Skeletal muscle satellite cell (primary cell): ENCODE results near the gene MYH10.

Source experiments
- H3K27me3 ChIP-seq: 2 replicates; pipeline ENCODE4 v1.7.0; 2013; ENCODE audit warnings: low read length; ENCODE audit not compliant: control insufficient read depth, insufficient read depth
- H3K36me3 ChIP-seq: 2 replicates; pipeline ENCODE4 v1.7.0; 2013; ENCODE audit warnings: mild to moderate bottlenecking, control low read depth, low read length; ENCODE audit not compliant: insufficient read depth
- H3K4me1 ChIP-seq: 2 replicates; pipeline ENCODE4 v1.7.0; 2013; ENCODE audit warnings: low read length; ENCODE audit not compliant: control insufficient read depth, insufficient read depth
- H3K4me2 ChIP-seq: 2 replicates; pipeline ENCODE4 v1.7.0; 2013; ENCODE audit warnings: mild to moderate bottlenecking, low read length
- H3K4me3 ChIP-seq: 2 replicates; pipeline ENCODE4 v1.7.0; 2013; ENCODE audit warnings: low read length
- H3K9ac ChIP-seq: 2 replicates; pipeline ENCODE4 v1.7.0; 2013; ENCODE audit warnings: mild to moderate bottlenecking, low read depth, low read length, moderate library complexity
- H3K9me3 ChIP-seq: replicated peaks from 2 replicates; pipeline ENCODE4 v1.7.0; 2013; ENCODE audit warnings: mild to moderate bottlenecking, control low read depth, low read length

The MYH10 gene

DNA sequence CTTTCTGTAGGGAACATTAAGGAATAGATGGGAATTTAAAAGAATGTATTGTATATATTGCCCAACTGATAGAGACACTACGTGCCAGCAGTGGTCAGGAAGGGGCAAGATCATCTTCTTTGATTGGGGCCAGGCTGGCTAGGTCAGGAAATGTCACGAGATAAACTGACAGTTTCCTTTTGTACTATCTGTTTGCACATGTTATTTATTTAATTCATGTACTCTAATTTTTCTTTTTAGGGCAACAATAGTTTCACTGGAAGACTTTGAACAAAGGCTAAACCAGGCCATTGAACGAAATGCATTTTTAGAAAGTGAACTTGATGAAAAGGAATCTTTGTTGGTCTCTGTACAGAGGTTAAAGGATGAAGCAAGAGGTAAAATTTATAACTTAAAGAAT lies 182.2 kb downstream of the MYH10 start:
- Histone ChIP-seq H3K4me3 (no peak overlapping the region), H3K9ac (no peak overlapping the region), H3K9me3 (no peaks in the 10 kb centered on the region), H3K4me2 (no peak overlapping the region), H3K36me3 (peaks cover 81% of the 10 kb centered on the region), H3K4me1 (no peaks in the 10 kb centered on the region), H3K27me3 (no peaks in the 10 kb centered on the region)

- H3K4me3 ChIP-seq = no peak overlapping the region
- H3K4me1 ChIP-seq = no peaks in the 10 kb centered on the region
- peaks cover 76% of the 10 kb centered on the region for H3K36me3 ChIP-seq
- H3K9ac ChIP-seq = no peak overlapping the region
- H3K4me2 ChIP-seq = no peak overlapping the region
- no peaks in the 10 kb centered on the region for H3K27me3 ChIP-seq
- no peaks in the 10 kb centered on the region for H3K9me3 ChIP-seq
These were observed 182.7 kb downstream of the MYH10 start for GRCh38 chr17:8447799-8448198.

DNA sequence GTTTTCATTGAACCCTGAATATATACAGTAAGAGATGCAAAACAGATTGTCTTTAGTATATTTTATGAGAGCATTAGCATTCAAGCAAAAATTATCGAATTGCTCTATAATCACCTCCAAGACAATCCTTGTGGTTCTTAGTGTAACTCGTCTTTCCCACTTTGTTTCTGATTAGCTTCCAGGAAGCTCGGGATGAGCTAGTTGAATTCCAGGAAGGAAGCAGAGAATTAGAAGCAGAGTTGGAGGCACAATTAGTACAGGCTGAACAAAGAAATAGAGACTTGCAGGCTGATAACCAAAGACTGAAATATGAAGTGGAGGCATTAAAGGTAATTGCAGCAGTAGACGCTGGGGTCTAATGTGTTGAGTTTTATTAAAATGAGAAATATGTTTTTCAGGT lies 185.0 kb downstream of the MYH10 start:
- Histone ChIP-seq H3K27me3 (no peaks in the 10 kb centered on the region), H3K4me1 (peaks cover 12% of the 10 kb centered on the region), H3K9me3 (no peaks in the 10 kb centered on the region), H3K9ac (no peak overlapping the region), H3K4me3 (no peak overlapping the region), H3K4me2 (no peak overlapping the region), H3K36me3 (peaks cover 67% of the 10 kb centered on the region)

- no peak overlapping the region for H3K4me2 ChIP-seq
- no peaks in the 10 kb centered on the region for H3K27me3 ChIP-seq
- H3K4me3 ChIP-seq = no peak overlapping the region
- H3K9me3 ChIP-seq = no peaks in the 10 kb centered on the region
- peaks cover 67% of the 10 kb centered on the region for H3K36me3 ChIP-seq
- H3K4me1 ChIP-seq = peaks cover 12% of the 10 kb centered on the region
- H3K9ac ChIP-seq = no peak overlapping the region
These were observed 186.0 kb downstream of the MYH10 start for GRCh38 chr17:8444494-8444893.

GRCh38 chr17:8443756-8444155 lies 186.8 kb downstream of the MYH10 start:
- Histone ChIP-seq H3K36me3 (peaks cover 62% of the 10 kb centered on the region), H3K9ac (no peak overlapping the region), H3K27me3 (no peaks in the 10 kb centered on the region), H3K9me3 (no peaks in the 10 kb centered on the region), H3K4me1 (peaks cover 12% of the 10 kb centered on the region), H3K4me3 (no peak overlapping the region), H3K4me2 (no peak overlapping the region)

DNA sequence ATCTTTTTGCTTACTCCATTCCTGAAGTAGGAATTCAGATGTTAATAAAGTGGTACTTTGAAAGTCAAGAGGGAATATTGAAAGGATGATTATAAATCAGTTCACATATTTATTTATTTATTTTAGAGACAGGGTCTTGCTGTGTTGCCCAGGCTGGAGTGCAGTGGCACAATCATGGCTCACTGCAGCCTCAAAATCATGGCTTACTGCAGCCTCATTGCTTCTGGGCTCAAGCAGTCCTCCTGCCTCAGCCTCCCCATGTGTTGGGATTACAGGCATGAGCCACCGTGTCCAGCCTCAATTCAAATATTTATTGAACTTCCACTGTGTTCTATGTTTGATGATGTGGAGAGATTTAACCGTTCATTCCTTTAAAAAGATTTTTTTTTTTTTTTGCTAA lies 188.2 kb downstream of the MYH10 start:
- no peak overlapping the region for H3K9ac ChIP-seq
- peaks cover 54% of the 10 kb centered on the region for H3K36me3 ChIP-seq
- no peaks in the 10 kb centered on the region for H3K9me3 ChIP-seq
- H3K27me3 ChIP-seq = no peaks in the 10 kb centered on the region
- H3K4me1 ChIP-seq = peaks cover 12% of the 10 kb centered on the region
- H3K4me3 ChIP-seq = no peak overlapping the region
- no peak overlapping the region for H3K4me2 ChIP-seq

GRCh38 chr17:8441690-8442089 lies 188.8 kb downstream of the MYH10 start:
- H3K27me3 ChIP-seq = no peaks in the 10 kb centered on the region
- H3K4me2 ChIP-seq = no peak overlapping the region
- H3K9ac ChIP-seq = no peak overlapping the region
- peaks cover 12% of the 10 kb centered on the region for H3K4me1 ChIP-seq
- no peak overlapping the region for H3K4me3 ChIP-seq
- peaks cover 50% of the 10 kb centered on the region for H3K36me3 ChIP-seq
- H3K9me3 ChIP-seq = no peaks in the 10 kb centered on the region

GRCh38 chr17:8439681-8440080 lies 190.8 kb downstream of the MYH10 start:
- Histone ChIP-seq H3K4me3 (no peak overlapping the region), H3K9ac (no peak overlapping the region), H3K4me1 (peaks cover 15% of the 10 kb centered on the region), H3K9me3 (no peaks in the 10 kb centered on the region), H3K27me3 (no peaks in the 10 kb centered on the region), H3K36me3 (peaks cover 33% of the 10 kb centered on the region), H3K4me2 (no peak overlapping the region)

DNA sequence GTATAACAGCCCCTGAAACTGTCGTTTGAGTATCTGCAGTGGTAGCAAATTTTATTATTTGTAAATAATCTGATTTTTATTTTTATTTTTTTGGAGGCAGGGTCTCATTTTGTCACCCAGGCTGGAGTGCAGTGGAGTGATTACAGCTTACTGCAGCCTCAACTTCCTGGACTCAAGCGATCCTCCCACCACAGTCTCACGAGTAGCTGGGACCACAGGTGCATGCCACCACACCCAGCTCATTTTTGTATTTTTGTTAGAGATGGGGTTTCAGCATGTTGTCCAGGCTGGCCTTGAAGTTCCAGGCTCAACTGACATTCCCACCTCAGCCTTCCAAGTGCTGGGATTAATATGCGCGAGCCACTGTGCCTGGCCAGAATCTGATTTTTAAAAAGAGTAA lies 192.1 kb downstream of the MYH10 start:
- Histone ChIP-seq H3K4me2 (no peak overlapping the region), H3K36me3 (peaks cover 23% of the 10 kb centered on the region), H3K27me3 (no peaks in the 10 kb centered on the region), H3K9me3 (no peaks in the 10 kb centered on the region), H3K4me3 (no peak overlapping the region), H3K9ac (no peak overlapping the region), H3K4me1 (peaks cover 15% of the 10 kb centered on the region)

DNA sequence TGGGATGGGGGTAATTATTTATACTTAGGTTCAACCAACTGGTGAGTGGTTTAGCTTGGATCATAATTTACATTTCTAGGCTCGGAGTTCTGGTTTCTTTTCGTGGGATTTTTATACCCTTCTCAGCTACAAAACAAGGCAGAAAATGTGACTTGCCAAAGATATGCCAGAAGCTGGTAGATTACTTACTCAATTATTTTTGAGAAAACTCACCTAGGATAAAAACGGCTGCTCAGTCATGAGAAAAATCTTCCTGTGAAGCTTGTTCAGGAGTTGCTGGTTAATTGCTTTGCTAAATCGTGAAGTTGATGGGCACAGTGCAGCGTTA lies 193.7 kb downstream of the MYH10 start:
- peaks cover 20% of the 10 kb centered on the region for H3K36me3 ChIP-seq
- H3K9ac ChIP-seq = peak overlapping the region; percentile 100
- peak overlapping the region; percentile 86 for H3K4me2 ChIP-seq
- H3K9me3 ChIP-seq = no peaks in the 10 kb centered on the region
- no peaks in the 10 kb centered on the region for H3K27me3 ChIP-seq
- peaks cover 14% of the 10 kb centered on the region for H3K4me1 ChIP-seq
- peak overlapping the region; percentile 95 for H3K4me3 ChIP-seq

- Histone ChIP-seq H3K4me1 (peaks cover 12% of the 10 kb centered on the region), H3K27me3 (no peaks in the 10 kb centered on the region), H3K4me3 (peak overlapping the region; percentile 95)
These were observed 194.2 kb downstream of the MYH10 start for GRCh38 chr17:8436169-8436843.

More at GRCh38 chr17:8436169-8436843, 194.2 kb downstream of the MYH10 start:
- Histone ChIP-seq H3K9me3 (no peaks in the 10 kb centered on the region), H3K4me2 (peak overlapping the region; percentile 86), H3K9ac (peak overlapping the region; percentile 100), H3K36me3 (peaks cover 18% of the 10 kb centered on the region)
